Measurements from ENCODE around the gene BCS1L. TPM values are rescaled to one million over a fixed set of nuclear protein-coding genes. Genes with fewer than 3 reads are reported as not detected.

The BCS1L gene
- polyA plus RNA-seq, 1 experiment: 49.0 TPM

GRCh38 chr2:218658671-218659257 is 719 bp upstream of the BCS1L start:
- ChIA-PET POLR2A (interaction anchor here (0.9 kb wide), 1 partner anchor 29 kb away, joined by 3 read pairs; no protein-coding TSS in a partner anchor), CTCF (interaction anchor here (0.7 to 3.4 kb wide), 19 partner anchors 9 to 256 kb away, joined by 3 to 33 read pairs (median 4); partner anchors contain the start of genes PLCD4, RNF25, STK36 and TTLL4)
- Histone ChIP-seq H3K36me3 (ENCODE audit: control insufficient read depth, insufficient read depth, low read length) (peaks cover 18% of the 10 kb centered on the region), H3K27me3 (ENCODE audit: control insufficient read depth, insufficient read depth, low read length) (no peaks in the 10 kb centered on the region), H3K4me3 (ENCODE audit: low read depth, low read length) (peak overlapping the region; percentile 89)
- TF ChIP-seq CTCF (IDR thresholded peaks at IDR 0.05; ENCODE audit: insufficient read depth, low read depth, low read length): peak; percentile 61
- no peak for DNase-seq (ENCODE audit: low read depth)

- POLR2A ChIA-PET: interaction anchor here (0.6 to 0.9 kb wide), 4 partner anchors 28 to 187 kb away, joined by 3 to 6 read pairs (median 5); no protein-coding TSS in a partner anchor
Observed at GRCh38 chr2:218659988-218660358, 490 bp downstream of the BCS1L start.

GRCh38 chr2:218662377-218662776 is 2.9 kb downstream of the BCS1L start:
- ChIA-PET CTCF (no interaction called here), POLR2A (no interaction called here)
- no peak for DNase-seq (ENCODE audit: low read depth)
- peaks cover 34% of the 10 kb centered on the region for H3K36me3 ChIP-seq (ENCODE audit: control insufficient read depth, insufficient read depth, low read length)
- no peak overlapping the region for H3K4me3 ChIP-seq (ENCODE audit: low read depth, low read length)
- H3K27me3 ChIP-seq (ENCODE audit: control insufficient read depth, insufficient read depth, low read length): no peaks in the 10 kb centered on the region
- TF ChIP-seq CTCF (IDR thresholded peaks at IDR 0.05; ENCODE audit: insufficient read depth, low read depth, low read length): no peak

More at GRCh38 chr2:218659988-218660358, 490 bp downstream of the BCS1L start:
- no peaks in the 10 kb centered on the region for H3K27me3 ChIP-seq (ENCODE audit: control insufficient read depth, insufficient read depth, low read length)
- H3K36me3 ChIP-seq (ENCODE audit: control insufficient read depth, insufficient read depth, low read length): peaks cover 28% of the 10 kb centered on the region
- CTCF ChIA-PET: interaction anchor here (0.9 to 3.4 kb wide), 11 partner anchors 10 to 191 kb away, joined by 3 to 33 read pairs (median 8); partner anchors contain the start of genes PLCD4, RNF25, STK36 and TTLL4
- DNase-seq (ENCODE audit: low read depth): no peak
- peak overlapping the region; percentile 89 for H3K4me3 ChIP-seq (ENCODE audit: low read depth, low read length)
- TF ChIP-seq CTCF (IDR thresholded peaks at IDR 0.05; ENCODE audit: insufficient read depth, low read depth, low read length): no peak

GRCh38 chr2:218662827-218663226 is 3.3 kb downstream of the BCS1L start:
- ChIA-PET POLR2A (no interaction called here), CTCF (interaction anchor here (1.0 kb wide), 1 partner anchor 26 kb away, joined by 3 read pairs; no protein-coding TSS in a partner anchor)
- peaks cover 37% of the 10 kb centered on the region for H3K36me3 ChIP-seq (ENCODE audit: control insufficient read depth, insufficient read depth, low read length)

More at GRCh38 chr2:218662827-218663226, 3.3 kb downstream of the BCS1L start:
- DNase-seq (ENCODE audit: low read depth): no peak
- H3K4me3 ChIP-seq (ENCODE audit: low read depth, low read length): no peak overlapping the region
- TF ChIP-seq CTCF (IDR thresholded peaks at IDR 0.05; ENCODE audit: insufficient read depth, low read depth, low read length): no peak
- no peaks in the 10 kb centered on the region for H3K27me3 ChIP-seq (ENCODE audit: control insufficient read depth, insufficient read depth, low read length)
